SK-N-SH (cell line): ENCODE measurements around the gene PPP6R2.

Experiments
- FOSL2 ChIP-seq: IDR thresholded peaks from 2 replicates; pipeline ENCODE4 v1.4.0; 2012; ENCODE audit warnings: low read depth, mild to moderate bottlenecking, moderate library complexity, borderline replicate concordance
- TF ChIP-seq, protein P1 (sequence below): fragments of 200-600 bp; sonication (generic); IDR thresholded peaks from 2 replicates; pipeline ENCODE4 v1.6.1; 2017; ENCODE audit warnings: antibody characterized with exemption, mild to moderate bottlenecking, moderate library complexity
- TF ChIP-seq, protein P2 (sequence below): fragments of 150-350 bp; IDR thresholded peaks from 2 replicates; pipeline ENCODE4 v1.6.1; 2017; ENCODE audit warnings: antibody characterized with exemption, low read length, low read depth, borderline replicate concordance

DNA sequence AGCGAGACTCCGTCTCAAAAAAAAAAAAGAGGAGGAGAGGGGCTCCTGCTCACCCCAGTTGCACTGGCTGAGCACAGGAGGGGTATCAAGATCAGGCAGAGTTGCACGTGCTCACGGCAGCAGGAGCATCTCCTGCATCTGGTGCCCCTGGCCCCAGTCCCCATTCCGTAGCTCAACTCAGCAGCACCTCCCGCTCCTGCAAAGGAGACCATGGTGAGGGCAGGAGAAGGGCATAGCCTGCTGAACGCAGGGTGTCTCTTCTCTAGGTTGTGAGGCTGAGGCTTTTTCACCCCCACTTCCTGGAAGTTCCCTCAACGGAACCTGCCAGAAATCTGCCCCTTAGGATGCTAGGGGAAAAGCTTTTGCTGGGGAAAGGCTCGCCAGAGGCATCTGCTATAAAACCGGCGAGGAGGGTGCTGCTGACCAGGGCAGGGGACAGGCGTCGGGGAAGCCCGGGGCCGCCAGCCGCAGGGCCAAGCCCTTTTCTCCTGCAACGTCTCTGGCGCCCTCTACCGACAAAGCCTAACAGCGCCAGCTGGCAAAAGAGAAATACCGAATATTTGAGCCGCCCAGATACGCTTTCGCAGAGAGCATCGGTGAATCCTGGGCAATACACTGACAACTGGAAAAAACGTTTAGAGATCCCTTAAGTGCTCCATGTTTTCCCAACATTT, 1.0 kb upstream of the PPP6R2 start:
- no peak for TF ChIP-seq FOSL2
- TF ChIP-seq, protein P1, sequence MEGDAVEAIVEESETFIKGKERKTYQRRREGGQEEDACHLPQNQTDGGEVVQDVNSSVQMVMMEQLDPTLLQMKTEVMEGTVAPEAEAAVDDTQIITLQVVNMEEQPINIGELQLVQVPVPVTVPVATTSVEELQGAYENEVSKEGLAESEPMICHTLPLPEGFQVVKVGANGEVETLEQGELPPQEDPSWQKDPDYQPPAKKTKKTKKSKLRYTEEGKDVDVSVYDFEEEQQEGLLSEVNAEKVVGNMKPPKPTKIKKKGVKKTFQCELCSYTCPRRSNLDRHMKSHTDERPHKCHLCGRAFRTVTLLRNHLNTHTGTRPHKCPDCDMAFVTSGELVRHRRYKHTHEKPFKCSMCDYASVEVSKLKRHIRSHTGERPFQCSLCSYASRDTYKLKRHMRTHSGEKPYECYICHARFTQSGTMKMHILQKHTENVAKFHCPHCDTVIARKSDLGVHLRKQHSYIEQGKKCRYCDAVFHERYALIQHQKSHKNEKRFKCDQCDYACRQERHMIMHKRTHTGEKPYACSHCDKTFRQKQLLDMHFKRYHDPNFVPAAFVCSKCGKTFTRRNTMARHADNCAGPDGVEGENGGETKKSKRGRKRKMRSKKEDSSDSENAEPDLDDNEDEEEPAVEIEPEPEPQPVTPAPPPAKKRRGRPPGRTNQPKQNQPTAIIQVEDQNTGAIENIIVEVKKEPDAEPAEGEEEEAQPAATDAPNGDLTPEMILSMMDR = peak; percentile 96
- TF ChIP-seq, protein P2, sequence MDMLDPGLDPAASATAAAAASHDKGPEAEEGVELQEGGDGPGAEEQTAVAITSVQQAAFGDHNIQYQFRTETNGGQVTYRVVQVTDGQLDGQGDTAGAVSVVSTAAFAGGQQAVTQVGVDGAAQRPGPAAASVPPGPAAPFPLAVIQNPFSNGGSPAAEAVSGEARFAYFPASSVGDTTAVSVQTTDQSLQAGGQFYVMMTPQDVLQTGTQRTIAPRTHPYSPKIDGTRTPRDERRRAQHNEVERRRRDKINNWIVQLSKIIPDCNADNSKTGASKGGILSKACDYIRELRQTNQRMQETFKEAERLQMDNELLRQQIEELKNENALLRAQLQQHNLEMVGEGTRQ = no peak
